HFF-Myc (cell line): Measurements from ENCODE around the gene MYL12B.

Experiments
- DNase-seq: peaks from one replicate; pipeline ENCODE4 v3.0.0-alpha.2; 2011; ENCODE audit warnings: low read depth; ENCODE audit errors: extremely low read depth
- H3K4me3 ChIP-seq: replicated peaks from 2 replicates; pipeline ENCODE4 v1.5.1; 2011; ENCODE audit warnings: low read depth, mild to moderate bottlenecking, control low read depth, low read length
- TF ChIP-seq, protein P1 (sequence below): IDR thresholded peaks from 2 replicates; pipeline ENCODE4 v1.5.1; 2012; ENCODE audit warnings: mild to moderate bottlenecking, low read depth, low read length, control low read depth; ENCODE audit errors: missing control alignments

Gene MYL12B

DNA sequence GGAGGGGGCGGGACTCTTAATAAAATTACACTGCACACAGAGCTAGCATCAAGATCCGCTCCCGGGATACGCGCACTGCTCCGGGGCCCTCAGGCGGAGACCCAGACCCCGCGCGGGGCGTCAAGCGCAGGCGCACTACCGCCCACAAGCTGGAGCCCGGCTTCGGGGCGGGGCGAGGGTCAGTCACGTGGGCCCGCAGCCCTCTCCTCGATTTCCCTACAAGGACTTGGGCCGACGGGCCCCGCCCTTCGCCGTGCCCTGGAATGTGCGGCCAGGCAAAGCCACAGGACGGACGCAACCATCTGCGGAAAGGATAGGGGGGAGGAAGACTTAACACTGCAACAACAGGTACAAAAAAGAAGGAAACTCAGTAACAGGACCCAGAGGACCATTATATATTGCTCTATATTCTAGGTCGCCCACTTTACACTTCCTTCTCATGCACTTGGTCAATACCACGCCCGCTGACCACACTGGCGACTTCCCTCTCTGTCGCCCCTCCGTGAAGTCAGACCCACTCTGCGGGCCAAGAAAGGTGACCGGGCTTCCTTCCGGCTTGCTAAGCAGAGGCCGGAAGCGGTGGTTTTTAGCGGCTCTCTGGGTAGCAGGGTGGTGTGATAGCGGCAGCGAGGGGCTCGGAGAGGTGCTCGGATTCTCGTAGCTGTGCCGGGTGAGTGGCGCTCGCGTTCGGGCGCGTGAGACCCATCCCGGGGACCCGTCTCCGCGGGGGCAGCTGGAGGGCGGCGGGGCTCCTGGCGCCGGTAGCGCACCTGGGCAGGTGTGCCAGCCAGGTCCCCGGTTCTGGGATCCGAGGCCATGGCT, 14.5 kb upstream of the MYL12B start, which contains the start of gene MYL12A:
MYL12A (plus strand) TSS at position 562 of the 822 bp plus-strand sequence. CDS start 5,447 bp downstream, outside the sequence.
- peak; percentile 94 for DNase-seq
- TF ChIP-seq, protein P1, sequence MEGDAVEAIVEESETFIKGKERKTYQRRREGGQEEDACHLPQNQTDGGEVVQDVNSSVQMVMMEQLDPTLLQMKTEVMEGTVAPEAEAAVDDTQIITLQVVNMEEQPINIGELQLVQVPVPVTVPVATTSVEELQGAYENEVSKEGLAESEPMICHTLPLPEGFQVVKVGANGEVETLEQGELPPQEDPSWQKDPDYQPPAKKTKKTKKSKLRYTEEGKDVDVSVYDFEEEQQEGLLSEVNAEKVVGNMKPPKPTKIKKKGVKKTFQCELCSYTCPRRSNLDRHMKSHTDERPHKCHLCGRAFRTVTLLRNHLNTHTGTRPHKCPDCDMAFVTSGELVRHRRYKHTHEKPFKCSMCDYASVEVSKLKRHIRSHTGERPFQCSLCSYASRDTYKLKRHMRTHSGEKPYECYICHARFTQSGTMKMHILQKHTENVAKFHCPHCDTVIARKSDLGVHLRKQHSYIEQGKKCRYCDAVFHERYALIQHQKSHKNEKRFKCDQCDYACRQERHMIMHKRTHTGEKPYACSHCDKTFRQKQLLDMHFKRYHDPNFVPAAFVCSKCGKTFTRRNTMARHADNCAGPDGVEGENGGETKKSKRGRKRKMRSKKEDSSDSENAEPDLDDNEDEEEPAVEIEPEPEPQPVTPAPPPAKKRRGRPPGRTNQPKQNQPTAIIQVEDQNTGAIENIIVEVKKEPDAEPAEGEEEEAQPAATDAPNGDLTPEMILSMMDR = no peak
- H3K4me3 ChIP-seq = peak within 1 kb of the TSS; percentile 88

DNA sequence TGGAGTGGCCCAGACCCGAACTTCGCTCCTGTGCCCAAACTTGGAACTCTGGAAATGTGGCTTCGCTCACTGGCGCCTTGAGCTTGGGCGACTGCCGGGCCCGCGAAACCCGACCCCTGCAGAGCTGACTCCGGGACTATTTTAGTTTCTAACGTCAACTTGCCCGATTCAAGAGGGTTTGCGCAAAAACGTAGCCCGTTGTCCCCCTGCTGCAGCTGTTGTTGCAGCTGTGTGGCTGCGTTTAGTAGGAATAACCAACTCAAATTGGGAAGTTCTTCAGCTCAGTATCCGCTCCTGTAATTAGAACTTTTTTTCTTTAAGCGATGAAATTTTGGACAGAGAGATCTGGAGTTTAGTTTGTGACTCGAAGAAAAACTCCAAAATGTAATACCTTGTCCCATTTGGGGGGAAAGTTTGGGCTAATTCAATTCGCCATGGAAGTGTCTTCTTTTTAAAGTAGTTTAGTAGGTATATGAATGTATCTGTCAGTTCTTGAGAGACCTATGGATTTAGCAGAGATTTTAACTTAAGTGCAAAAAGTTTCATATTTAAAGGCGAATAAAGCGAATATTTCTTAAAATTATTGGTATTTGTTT, 13.8 kb upstream of the MYL12B start:
- TF ChIP-seq, protein P1 = no peak
- H3K4me3 ChIP-seq = peak overlapping the region; percentile 88
- no peak for DNase-seq

DNA sequence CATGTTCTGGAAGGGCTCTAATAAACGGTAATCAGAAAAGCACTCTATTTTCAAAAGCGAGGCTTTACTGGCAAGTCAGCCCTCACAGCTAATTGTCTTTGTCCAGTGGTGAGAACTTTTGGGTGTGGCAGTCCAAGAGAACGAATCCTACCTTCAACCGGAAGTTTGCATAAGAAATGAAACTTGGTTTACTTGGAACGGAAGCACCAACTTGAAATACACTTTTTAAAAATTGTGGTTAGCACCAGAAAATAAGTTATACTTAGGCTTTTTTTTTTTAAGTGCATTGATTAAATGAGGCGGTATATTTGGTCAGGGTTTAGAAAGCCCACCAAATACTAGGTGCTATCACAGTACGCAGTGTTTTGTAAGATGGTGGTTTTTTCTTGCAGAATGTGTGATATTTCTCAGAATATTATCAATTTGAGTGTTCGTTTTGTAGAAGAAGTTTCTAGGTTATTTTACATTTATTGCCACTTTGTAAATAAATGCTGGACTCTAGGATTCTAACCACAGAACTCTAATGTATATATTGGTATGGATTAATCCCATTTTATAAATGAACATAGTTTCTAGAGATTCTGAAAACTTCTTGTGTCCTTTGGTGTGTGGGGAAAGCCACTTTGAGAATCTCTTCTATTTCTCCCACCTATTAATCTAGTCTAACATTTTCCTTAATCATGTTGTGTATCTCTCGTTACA, 13.1 kb upstream of the MYL12B start:
- peak overlapping the region; percentile 88 for H3K4me3 ChIP-seq
- TF ChIP-seq, protein P1 = no peak
- DNase-seq = no peak

DNA sequence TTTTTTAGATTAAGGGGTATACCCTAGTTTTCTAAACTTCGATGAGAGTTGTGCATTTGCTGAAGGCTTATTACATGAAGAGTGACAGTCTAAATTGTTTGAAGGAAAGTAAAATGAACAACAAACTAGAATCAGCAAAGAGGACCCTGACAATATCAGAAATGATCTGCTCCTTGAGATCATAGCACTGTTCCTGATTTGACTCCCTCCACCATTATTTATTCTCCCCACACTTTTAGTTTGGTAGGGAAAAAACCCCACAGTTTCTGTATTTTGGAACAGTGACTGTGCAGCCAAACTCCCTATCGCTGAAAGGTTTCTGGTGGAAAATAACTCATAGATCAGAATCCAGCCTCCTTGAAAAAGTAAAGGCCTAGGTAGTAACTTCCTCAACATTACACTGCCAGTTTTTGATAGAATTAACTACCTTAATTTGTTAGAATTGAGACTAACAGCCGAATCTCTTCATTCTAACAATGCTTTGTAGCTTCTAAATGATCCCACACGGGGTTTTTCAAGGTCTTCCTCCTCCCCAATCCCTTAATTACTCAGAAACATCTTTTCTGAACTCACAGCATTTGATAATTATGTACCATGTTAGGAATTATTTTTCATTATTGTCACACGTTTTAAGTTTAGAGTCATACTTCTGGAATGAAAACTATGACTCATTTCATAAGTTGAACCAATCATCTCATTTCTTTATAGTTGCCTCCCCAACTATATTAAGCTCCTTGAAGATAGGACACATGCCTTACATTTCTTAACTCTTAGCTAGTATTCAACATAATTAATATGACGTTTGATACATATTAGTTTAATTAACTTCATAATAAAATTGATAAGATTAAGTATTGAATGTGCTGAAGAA, 11.5 kb upstream of the MYL12B start:
- TF ChIP-seq, protein P1 = no peak
- H3K4me3 ChIP-seq = peak overlapping the region; percentile 88
- DNase-seq = no peak

DNA sequence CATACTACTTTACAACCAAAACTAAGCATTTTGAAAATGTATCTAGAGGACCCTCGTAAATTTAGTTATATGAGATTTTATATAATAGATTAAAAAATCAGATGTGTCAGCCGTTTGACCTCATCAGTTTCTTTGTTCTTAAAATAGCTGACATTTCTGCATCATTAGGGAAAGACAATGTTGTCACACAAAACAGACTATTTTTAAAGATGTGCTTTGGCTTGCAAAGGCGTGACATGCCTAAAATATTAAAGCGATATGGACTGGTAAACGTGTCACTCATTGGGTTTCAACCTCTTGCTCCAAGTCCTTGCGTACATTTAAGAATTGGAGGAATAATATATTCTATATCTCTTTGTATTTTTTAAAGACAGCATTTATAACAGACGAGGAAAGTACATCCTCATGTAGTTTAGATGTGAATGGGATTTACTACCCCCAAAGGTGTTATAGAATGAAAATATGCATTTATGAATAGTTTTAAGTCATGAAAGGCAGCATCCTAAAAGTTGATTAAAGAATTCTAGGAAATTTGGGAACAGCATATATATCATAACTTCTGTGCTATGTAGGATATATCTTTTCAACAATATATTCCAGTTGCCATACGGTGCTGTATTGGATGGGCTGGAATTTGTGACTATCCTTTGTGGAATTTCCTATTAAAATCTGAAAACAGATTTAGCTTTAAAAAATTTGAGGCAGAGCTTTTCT, 10.5 kb upstream of the MYL12B start:
- TF ChIP-seq, protein P1 = no peak
- no peak for DNase-seq
- H3K4me3 ChIP-seq = no peak overlapping the region; the same call in 1 of the 2 replicates

GRCh38 chr18:3251963-3252277, 10.0 kb upstream of the MYL12B start:
- TF ChIP-seq, protein P1 = no peak
- no peak for DNase-seq
- no peak overlapping the region for H3K4me3 ChIP-seq
